Measurements from ENCODE around the gene GPC4. TPM values are rescaled to one million over a fixed set of nuclear protein-coding genes. Genes with fewer than 3 reads are reported as not detected.

GPC4 gene
- total RNA-seq, 1 experiment from 2014 or later = 1.4 TPM

- POLR2A ChIA-PET = no interaction called here
- in situ Hi-C loops (cut with HindIII; ENCODE audit: low pct_unique_long_range_greater_than_20kb, low sequenced_read_pairs) (no loop called here), intact Hi-C loops (cut with micrococcal nuclease; ENCODE audit: unreplicated experiment) (no loop called here)
Measured at GRCh38 chrX:133394765-133395164, 20.5 kb downstream of the GPC4 start.

GRCh38 chrX:133392671-133393070, 22.6 kb downstream of the GPC4 start:
- intact Hi-C loops (cut with micrococcal nuclease; ENCODE audit: unreplicated experiment) = no loop called here
- no peak for ATAC-seq
- in situ Hi-C loops (cut with HindIII; ENCODE audit: low pct_unique_long_range_greater_than_20kb, low sequenced_read_pairs) = no loop called here
- DNase-seq (ENCODE audit: low read depth, low spot score) = no peak
- TF ChIP-seq SIN3A (IDR thresholded peaks at IDR 0.05; ENCODE audit: borderline replicate concordance, insufficient read depth, low read depth, low read length) (no peak), POLR2AphosphoS5 (IDR thresholded peaks at IDR 0.05; ENCODE audit: low read depth, low read length) (no peak), REST (IDR thresholded peaks at IDR 0.05; ENCODE audit: insufficient read depth in 1 of 2, low read depth in 2 of 2, low read length in 1 of 2) (no peak), TCF7L2 (IDR thresholded peaks at IDR 0.05; ENCODE audit: low read depth, low read length) (no peak)
- TF ChIP-seq, protein P1, sequence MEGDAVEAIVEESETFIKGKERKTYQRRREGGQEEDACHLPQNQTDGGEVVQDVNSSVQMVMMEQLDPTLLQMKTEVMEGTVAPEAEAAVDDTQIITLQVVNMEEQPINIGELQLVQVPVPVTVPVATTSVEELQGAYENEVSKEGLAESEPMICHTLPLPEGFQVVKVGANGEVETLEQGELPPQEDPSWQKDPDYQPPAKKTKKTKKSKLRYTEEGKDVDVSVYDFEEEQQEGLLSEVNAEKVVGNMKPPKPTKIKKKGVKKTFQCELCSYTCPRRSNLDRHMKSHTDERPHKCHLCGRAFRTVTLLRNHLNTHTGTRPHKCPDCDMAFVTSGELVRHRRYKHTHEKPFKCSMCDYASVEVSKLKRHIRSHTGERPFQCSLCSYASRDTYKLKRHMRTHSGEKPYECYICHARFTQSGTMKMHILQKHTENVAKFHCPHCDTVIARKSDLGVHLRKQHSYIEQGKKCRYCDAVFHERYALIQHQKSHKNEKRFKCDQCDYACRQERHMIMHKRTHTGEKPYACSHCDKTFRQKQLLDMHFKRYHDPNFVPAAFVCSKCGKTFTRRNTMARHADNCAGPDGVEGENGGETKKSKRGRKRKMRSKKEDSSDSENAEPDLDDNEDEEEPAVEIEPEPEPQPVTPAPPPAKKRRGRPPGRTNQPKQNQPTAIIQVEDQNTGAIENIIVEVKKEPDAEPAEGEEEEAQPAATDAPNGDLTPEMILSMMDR (IDR thresholded peaks at IDR 0.05) = no peak
- no TSS peak for BruUV-seq (replicated peaks)
- H3K36me3 ChIP-seq (ENCODE audit: control insufficient read depth, insufficient read depth, low read length) = no peaks in the 10 kb centered on the region
- H3K27me3 ChIP-seq (ENCODE audit: control insufficient read depth, insufficient read depth, low read length) = no peaks in the 10 kb centered on the region
- H3K4me1 ChIP-seq (ENCODE audit: control insufficient read depth, insufficient read depth, low read length) = no peaks in the 10 kb centered on the region
- CTCF ChIA-PET = no interaction called here
- H3K27ac ChIP-seq (ENCODE audit: low read length) = no peak overlapping the region
- POLR2A ChIA-PET = no interaction called here
- no peak overlapping the region for H3K4me3 ChIP-seq (ENCODE audit: low read depth in 2 of 2, low read length in 2 of 2)
- no peaks in the 10 kb centered on the region for H3K9me3 ChIP-seq (ENCODE audit: control insufficient read depth, insufficient read depth, low read depth, low read length)

More at GRCh38 chrX:133394765-133395164, 20.5 kb downstream of the GPC4 start:
- CTCF ChIA-PET = no interaction called here
- ATAC-seq (no peak), DNase-seq (ENCODE audit: low read depth, low spot score) (no peak)
- Histone ChIP-seq H3K9me3 (ENCODE audit: control insufficient read depth, insufficient read depth, low read depth, low read length) (no peaks in the 10 kb centered on the region), H3K27me3 (ENCODE audit: control insufficient read depth, insufficient read depth, low read length) (no peaks in the 10 kb centered on the region), H3K4me3 (ENCODE audit: low read depth in 2 of 2, low read length in 2 of 2) (no peak overlapping the region), H3K27ac (ENCODE audit: low read length) (no peak overlapping the region), H3K36me3 (ENCODE audit: control insufficient read depth, insufficient read depth, low read length) (no peaks in the 10 kb centered on the region), H3K4me1 (ENCODE audit: control insufficient read depth, insufficient read depth, low read length) (no peaks in the 10 kb centered on the region)
- BruUV-seq (replicated peaks) = no TSS peak
- TF ChIP-seq SIN3A (IDR thresholded peaks at IDR 0.05; ENCODE audit: borderline replicate concordance, insufficient read depth, low read depth, low read length) (no peak), REST (IDR thresholded peaks at IDR 0.05; ENCODE audit: insufficient read depth in 1 of 2, low read depth in 2 of 2, low read length in 1 of 2) (no peak)
